ENCODE data around the gene ABLIM1. TPM values are rescaled to one million over a fixed set of nuclear protein-coding genes. Genes with fewer than 3 reads are reported as not detected.

ABLIM1 gene
- total RNA-seq, 4 donors from 2014 or later: 84.7 to 203 (median 150) TPM

GRCh38 chr10:114624951-114625780 lies 32.9 kb downstream of the ABLIM1 start:
- peaks cover 16 to 51% of the 10 kb centered on the region in 2 donors for H3K4me1 ChIP-seq
- H3K27me3 ChIP-seq: peaks cover 5 to 7% (median 7%) of the 10 kb centered on the region in 3 donors
- intact Hi-C loops (cut with DNase I; ENCODE audit: low total_unique reads): no loop called here
- H3K36me3 ChIP-seq: no peaks in the 10 kb centered on the region
- DNase-seq (no peak), ATAC-seq (peak; percentile 19 to 62)
- TF ChIP-seq POLR2A (IDR thresholded peaks at IDR 0.05) (no peak), CTCF (IDR thresholded peaks at IDR 0.05 in 4 of 5, conservative IDR thresholded peaks at IDR 0.05 in 1 of 5) (no peak)
- H3K9me3 ChIP-seq: no peaks in the 10 kb centered on the region
- H3K27ac ChIP-seq: peak overlapping the region; percentile 60 to 81 (median 72)
- H3K4me3 ChIP-seq: no peak overlapping the region
- in situ Hi-C loops (cut with MboI; ENCODE audit: low sequenced_read_pairs in 4 of 4): no loop called here

- Histone ChIP-seq H3K9me3 (no peaks in the 10 kb centered on the region), H3K27ac (peak overlapping the region; percentile 60 to 81 (median 72)), H3K36me3 (no peaks in the 10 kb centered on the region), H3K27me3 (peaks cover 0 to 3% (median under 1%) of the 10 kb centered on the region in 3 donors), H3K4me1 (peaks cover 22 to 53% of the 10 kb centered on the region in 2 donors), H3K4me3 (no peak overlapping the region)
- no peak for ATAC-seq
- no peak for DNase-seq
- TF ChIP-seq CTCF (IDR thresholded peaks at IDR 0.05 in 4 of 5, conservative IDR thresholded peaks at IDR 0.05 in 1 of 5): no peak
- TF ChIP-seq POLR2A (IDR thresholded peaks at IDR 0.05): no peak
- in situ Hi-C loops (cut with MboI; ENCODE audit: low sequenced_read_pairs in 4 of 4) (no loop called here), intact Hi-C loops (cut with DNase I; ENCODE audit: low total_unique reads) (no loop called here)
Measured at GRCh38 chr10:114624422-114624821, 33.7 kb downstream of the ABLIM1 start.

- H3K4me3 ChIP-seq: no peak overlapping the region
- peak; percentile 70 to 76 for ATAC-seq
- intact Hi-C loops (cut with DNase I; ENCODE audit: low total_unique reads): no loop called here
Measured at GRCh38 chr10:114623661-114624294, 34.3 kb downstream of the ABLIM1 start.

GRCh38 chr10:114623155-114623554 lies 34.9 kb downstream of the ABLIM1 start:
- DNase-seq: no peak
- ATAC-seq: no peak
- TF ChIP-seq POLR2A (IDR thresholded peaks at IDR 0.05): no peak
- H3K4me3 ChIP-seq: no peak overlapping the region
- intact Hi-C loops (cut with DNase I; ENCODE audit: low total_unique reads): no loop called here
- peaks cover 24 to 60% of the 10 kb centered on the region in 2 donors for H3K4me1 ChIP-seq
- in situ Hi-C loops (cut with MboI; ENCODE audit: low sequenced_read_pairs in 4 of 4): no loop called here
- H3K27me3 ChIP-seq: no peaks in the 10 kb centered on the region
- H3K27ac ChIP-seq: peak overlapping the region; percentile 60 to 81 (median 72)
- H3K9me3 ChIP-seq: no peaks in the 10 kb centered on the region
- H3K36me3 ChIP-seq: no peaks in the 10 kb centered on the region

More at GRCh38 chr10:114623661-114624294, 34.3 kb downstream of the ABLIM1 start:
- TF ChIP-seq POLR2A (IDR thresholded peaks at IDR 0.05) (peak in 1 of 2 donors; percentile 27), CTCF (IDR thresholded peaks at IDR 0.05 in 4 of 5, conservative IDR thresholded peaks at IDR 0.05 in 1 of 5) (no peak)
- in situ Hi-C loops (cut with MboI; ENCODE audit: low sequenced_read_pairs in 4 of 4): no loop called here
- Histone ChIP-seq H3K27me3 (no peaks in the 10 kb centered on the region), H3K9me3 (no peaks in the 10 kb centered on the region), H3K4me1 (peaks cover 24 to 59% of the 10 kb centered on the region in 2 donors), H3K36me3 (no peaks in the 10 kb centered on the region), H3K27ac (peak overlapping the region; percentile 60 to 81 (median 72))
- no peak for DNase-seq

GRCh38 chr10:114618722-114619121 lies 39.4 kb downstream of the ABLIM1 start:
- peaks cover 29 to 38% of the 10 kb centered on the region in 2 donors for H3K4me1 ChIP-seq

More at GRCh38 chr10:114618722-114619121, 39.4 kb downstream of the ABLIM1 start:
- DNase-seq (peak in 1 of 2 donors; percentile 80), ATAC-seq (peak; percentile 76 to 89)
- H3K36me3 ChIP-seq: no peaks in the 10 kb centered on the region
- intact Hi-C loops (cut with DNase I; ENCODE audit: low total_unique reads): no loop called here
- no peaks in the 10 kb centered on the region for H3K27me3 ChIP-seq
- H3K27ac ChIP-seq: peak overlapping the region in 3 of 4 donors; percentile 41 to 54 (median 47)
- TF ChIP-seq POLR2A (IDR thresholded peaks at IDR 0.05) (no peak), CTCF (IDR thresholded peaks at IDR 0.05 in 4 of 5, conservative IDR thresholded peaks at IDR 0.05 in 1 of 5) (no peak)
- H3K9me3 ChIP-seq: no peaks in the 10 kb centered on the region
- in situ Hi-C loops (cut with MboI; ENCODE audit: low sequenced_read_pairs in 4 of 4): no loop called here
- no peak overlapping the region for H3K4me3 ChIP-seq
